Endothelial cell of umbilical vein (primary cell): ENCODE results near the gene ADORA2A.

Source experiments
- POLR2A ChIP-seq: IDR thresholded peaks from 2 replicates; pipeline ENCODE4 v1.6.1; 2012; ENCODE audit warnings: low read depth, mild to moderate bottlenecking, control low read depth, low read length
- TF ChIP-seq, protein P1 (sequence below), 2 donors: IDR thresholded peaks; 1 replicate in 1 of 2; 2 replicates in 1 of 2; pipeline ENCODE4 v1.5.1; 2011; ENCODE audit warnings: low read length in 2 of 2, mild to moderate bottlenecking in 2 of 2, moderate library complexity in 2 of 2, control low read depth in 1 of 2, inconsistent platforms in 1 of 2, low read depth in 1 of 2; ENCODE audit not compliant: insufficient read depth in 1 of 2; ENCODE audit errors: extremely low read depth in 1 of 2

DNA sequence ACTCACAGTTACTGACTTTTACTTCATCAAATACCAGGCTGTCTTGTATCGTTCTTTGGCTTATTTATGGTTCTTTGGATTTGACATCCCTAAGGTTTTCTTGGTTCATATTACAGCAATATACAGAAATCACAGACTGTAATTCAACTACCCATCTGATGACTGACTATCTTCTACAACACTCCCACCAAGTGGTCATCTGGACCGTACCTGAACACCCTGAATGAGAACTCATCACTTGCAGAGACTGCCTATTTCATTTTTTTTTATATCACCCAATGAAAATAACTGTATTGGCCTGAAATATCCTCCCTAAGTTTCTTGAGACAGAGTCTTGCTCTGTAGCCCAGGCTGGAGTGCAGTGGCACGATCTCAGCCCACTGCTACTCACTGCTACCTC lies 58.2 kb downstream of the ADORA2A start:
- no peak for TF ChIP-seq POLR2A
- TF ChIP-seq, protein P1, sequence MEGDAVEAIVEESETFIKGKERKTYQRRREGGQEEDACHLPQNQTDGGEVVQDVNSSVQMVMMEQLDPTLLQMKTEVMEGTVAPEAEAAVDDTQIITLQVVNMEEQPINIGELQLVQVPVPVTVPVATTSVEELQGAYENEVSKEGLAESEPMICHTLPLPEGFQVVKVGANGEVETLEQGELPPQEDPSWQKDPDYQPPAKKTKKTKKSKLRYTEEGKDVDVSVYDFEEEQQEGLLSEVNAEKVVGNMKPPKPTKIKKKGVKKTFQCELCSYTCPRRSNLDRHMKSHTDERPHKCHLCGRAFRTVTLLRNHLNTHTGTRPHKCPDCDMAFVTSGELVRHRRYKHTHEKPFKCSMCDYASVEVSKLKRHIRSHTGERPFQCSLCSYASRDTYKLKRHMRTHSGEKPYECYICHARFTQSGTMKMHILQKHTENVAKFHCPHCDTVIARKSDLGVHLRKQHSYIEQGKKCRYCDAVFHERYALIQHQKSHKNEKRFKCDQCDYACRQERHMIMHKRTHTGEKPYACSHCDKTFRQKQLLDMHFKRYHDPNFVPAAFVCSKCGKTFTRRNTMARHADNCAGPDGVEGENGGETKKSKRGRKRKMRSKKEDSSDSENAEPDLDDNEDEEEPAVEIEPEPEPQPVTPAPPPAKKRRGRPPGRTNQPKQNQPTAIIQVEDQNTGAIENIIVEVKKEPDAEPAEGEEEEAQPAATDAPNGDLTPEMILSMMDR (IDR thresholded peaks at IDR 0.05; ENCODE audit: extremely low read depth in 1 of 2, insufficient read depth in 1 of 2, low read depth in 1 of 2, low read length in 2 of 2): no peak
